ENCODE measurements around the gene GABRB3.
"Not testable (repeated sequence)": the region's sequence is repeated elsewhere in the genome, so short reads cannot be mapped to it uniquely, and the experiment has no call there.

The GABRB3 gene

GRCh38 chr15:26736502-26737248, 36.2 kb downstream of the GABRB3 start:
- H3K4me3 ChIP-seq (ENCODE audit: low read depth, low read length) = no peak overlapping the region

- no peak overlapping the region for H3K4me3 ChIP-seq (ENCODE audit: low read depth, low read length)
Measured at GRCh38 chr15:26731965-26732364, 40.9 kb downstream of the GABRB3 start.

- no peak overlapping the region for H3K4me3 ChIP-seq (ENCODE audit: low read depth, low read length)
Measured at GRCh38 chr15:26729581-26729980, 43.3 kb downstream of the GABRB3 start.

DNA sequence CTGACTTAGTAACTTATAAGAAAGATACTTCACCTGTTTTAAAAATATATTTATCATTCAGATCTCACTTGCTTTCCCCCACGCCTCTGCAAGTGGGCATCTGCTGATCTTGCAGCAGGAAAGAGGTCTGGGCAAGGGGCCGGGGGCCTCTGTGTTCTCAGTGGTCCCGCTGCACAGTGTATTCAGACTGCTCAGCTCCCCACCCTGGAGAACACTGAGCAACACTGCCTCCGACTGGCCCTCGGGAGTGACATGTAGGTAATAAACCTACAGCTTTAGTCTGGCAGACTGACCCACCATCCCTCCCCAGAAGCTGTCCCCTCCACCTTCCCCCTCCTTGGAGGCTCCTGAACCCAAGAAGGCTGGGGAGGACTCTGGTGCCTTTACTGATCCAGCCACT, 43.8 kb downstream of the GABRB3 start:
- H3K4me3 ChIP-seq (ENCODE audit: low read depth, low read length) = no peak overlapping the region

GRCh38 chr15:26724381-26725150, 48.3 kb downstream of the GABRB3 start:
- H3K4me3 ChIP-seq (ENCODE audit: low read depth, low read length) = no peak overlapping the region

GRCh38 chr15:26722621-26723160, 50.2 kb downstream of the GABRB3 start:
- no peak overlapping the region for H3K4me3 ChIP-seq (ENCODE audit: low read depth, low read length)

- H3K4me3 ChIP-seq (ENCODE audit: low read depth, low read length) = no peak overlapping the region
Measured at GRCh38 chr15:26721232-26721967, 51.5 kb downstream of the GABRB3 start.

- H3K4me3 ChIP-seq (ENCODE audit: low read depth, low read length) = no peak overlapping the region
Measured at GRCh38 chr15:26720546-26720945, 52.3 kb downstream of the GABRB3 start.

GRCh38 chr15:26719866-26720265, 53.0 kb downstream of the GABRB3 start:
- H3K4me3 ChIP-seq (ENCODE audit: low read depth, low read length) = not testable (repeated sequence)

DNA sequence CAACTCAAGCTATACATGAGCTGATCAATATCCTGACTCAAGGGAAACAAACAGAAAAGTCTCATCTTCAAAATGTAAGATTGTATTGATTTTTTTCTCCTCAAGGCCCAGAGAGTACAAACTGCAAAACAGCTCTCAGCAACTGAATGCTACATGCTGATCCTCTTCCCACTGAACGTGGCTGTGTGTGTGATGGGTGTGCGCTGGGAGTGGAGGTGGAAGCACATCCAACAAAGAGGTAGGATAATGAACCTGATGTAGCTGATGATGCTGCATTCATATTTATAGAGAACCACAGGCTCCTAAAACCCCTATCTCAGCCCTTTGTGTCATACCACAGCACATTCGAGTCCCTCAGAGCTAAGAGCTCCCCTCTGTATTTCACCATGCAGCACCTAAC, 56.8 kb downstream of the GABRB3 start:
- no peak overlapping the region for H3K4me3 ChIP-seq (ENCODE audit: low read depth, low read length)

GRCh38 chr15:26713498-26713897, 59.4 kb downstream of the GABRB3 start:
- no peak overlapping the region for H3K4me3 ChIP-seq (ENCODE audit: low read depth, low read length)

- H3K4me3 ChIP-seq (ENCODE audit: low read depth, low read length) = no peak overlapping the region
Measured at GRCh38 chr15:26712335-26712734, 60.5 kb downstream of the GABRB3 start.

GRCh38 chr15:26711445-26711844, 61.4 kb downstream of the GABRB3 start:
- H3K4me3 ChIP-seq (ENCODE audit: low read depth, low read length) = no peak overlapping the region

DNA sequence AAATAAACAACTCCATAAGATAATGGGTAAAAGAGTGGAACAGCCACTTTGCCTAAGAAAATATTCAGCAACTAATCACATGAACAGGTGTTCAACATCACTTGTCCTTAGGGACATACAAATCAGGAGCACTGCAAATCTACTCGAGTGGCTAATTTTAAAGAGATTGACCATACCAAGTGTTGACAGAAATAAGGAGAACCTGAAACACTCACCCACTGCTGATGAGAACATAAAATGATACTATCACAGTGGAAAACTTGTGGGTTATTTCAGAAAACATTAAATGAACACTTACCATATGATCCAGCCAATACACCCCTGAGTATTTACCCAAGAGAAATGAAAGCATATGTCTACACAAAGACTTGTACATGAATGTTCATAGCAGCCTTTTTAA, 70.5 kb downstream of the GABRB3 start:
- no peak overlapping the region for H3K4me3 ChIP-seq (ENCODE audit: low read depth, low read length)

DNA sequence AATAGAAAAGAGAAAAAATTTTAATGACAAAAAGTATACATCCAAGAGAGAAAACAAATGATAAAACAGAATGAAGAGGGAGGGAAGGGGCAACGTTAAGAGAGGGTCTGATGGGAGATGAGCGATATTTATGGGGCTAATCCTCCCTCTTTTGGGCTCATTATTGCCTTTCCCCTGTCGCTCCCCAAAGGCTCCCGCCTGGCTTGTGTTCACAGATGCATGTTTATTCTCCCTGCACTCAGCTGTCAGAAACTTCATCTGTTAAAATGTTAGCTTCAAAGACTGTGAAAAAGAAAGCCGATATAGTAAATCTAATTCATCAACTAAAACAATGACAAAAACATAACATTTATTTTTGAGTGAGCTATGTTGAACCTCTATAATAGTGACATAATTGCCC, 74.3 kb downstream of the GABRB3 start:
- H3K4me3 ChIP-seq (ENCODE audit: low read depth, low read length) = no peak overlapping the region

- H3K4me3 ChIP-seq (ENCODE audit: low read depth, low read length) = no peak overlapping the region
Measured at GRCh38 chr15:26697913-26698312, 75.0 kb downstream of the GABRB3 start.

DNA sequence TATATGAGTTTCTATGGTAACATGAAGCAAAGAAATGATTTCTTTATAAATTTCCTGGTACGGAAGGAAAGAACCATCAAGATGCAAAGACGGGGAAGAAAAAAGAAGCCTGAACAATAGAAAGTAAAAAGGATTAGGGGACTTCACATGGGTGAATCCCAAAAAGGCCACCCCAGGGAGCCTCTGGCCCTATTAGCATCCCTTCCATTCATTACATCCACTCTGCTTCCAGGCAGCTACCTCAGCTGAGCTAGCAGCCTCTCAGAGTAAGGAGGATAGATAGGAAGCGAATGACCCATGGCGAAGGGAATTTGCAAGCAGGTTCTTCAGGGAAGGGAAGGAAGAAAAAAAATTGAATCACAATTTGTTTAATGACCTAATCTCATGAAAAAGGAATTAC, 81.6 kb downstream of the GABRB3 start:
- H3K4me3 ChIP-seq (ENCODE audit: low read depth, low read length) = no peak overlapping the region

DNA sequence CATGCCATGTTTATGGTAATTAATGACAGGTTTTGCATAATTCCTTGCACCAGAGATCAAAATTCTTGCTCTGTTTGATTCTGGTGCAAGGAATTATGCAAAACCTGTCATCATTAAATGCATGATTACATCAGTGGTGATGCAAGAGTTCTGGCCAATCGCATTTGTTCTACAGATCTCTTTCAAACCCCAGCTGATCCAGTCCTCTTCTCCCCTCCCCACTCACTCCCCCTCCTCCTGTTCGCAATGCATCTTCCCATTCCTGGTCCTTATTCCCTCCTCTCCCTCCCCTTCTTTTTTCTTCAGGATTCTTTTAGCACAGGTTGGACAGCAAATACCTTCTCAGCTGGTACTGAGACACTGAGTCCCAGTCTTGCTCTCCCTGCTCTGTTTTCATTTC, 82.1 kb downstream of the GABRB3 start:
- no peak overlapping the region for H3K4me3 ChIP-seq (ENCODE audit: low read depth, low read length)

DNA sequence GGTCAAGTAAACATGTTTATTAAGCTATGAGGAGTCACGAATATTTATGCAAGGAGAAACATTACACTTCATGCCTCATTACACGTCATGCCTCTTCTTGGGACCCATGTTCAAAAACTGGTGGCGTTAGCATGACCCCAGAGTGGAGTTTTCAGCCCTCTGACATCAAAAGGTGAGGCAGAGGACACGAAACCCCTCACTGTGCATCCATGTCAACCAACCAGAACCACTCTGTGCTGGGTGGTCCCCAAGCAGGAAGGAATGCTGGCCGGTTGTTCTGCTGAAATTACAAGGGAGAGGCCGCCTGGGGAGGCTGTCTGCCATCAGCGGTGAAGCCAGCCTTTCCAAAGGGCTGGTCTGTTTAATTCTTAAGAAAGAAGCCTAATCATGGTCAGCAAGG, 83.4 kb downstream of the GABRB3 start:
- H3K4me3 ChIP-seq (ENCODE audit: low read depth, low read length) = no peak overlapping the region

- no peak overlapping the region for H3K4me3 ChIP-seq (ENCODE audit: low read depth, low read length)
Measured at GRCh38 chr15:26686547-26687187, 86.2 kb downstream of the GABRB3 start.

DNA sequence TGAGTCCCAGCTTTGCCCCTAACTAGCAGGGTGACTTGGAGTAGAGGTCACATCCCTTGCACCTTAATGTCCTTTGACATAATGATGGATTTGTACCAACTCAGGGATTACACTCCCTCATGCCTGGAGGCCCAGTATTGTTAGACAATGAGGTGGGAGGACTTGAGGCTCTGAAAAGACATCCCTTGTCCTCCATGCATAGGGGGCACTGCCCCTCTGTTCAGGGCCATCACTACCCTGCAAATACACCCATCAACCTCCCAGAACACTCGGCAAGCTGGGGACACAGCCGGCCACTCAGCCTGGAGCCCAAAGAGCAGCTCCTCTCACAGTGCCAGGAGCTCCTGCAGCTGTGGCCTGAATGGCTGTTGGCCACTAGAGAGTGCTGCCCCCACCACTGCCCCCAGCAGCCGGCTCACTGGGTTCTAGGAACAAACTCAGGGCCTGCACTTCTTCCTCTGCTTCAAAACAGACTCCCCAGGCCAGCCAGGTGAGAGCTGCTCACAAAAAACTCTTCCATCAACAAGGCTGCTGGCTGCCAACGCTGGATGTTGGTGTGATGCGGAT, 90.2 kb downstream of the GABRB3 start:
- H3K4me3 ChIP-seq (ENCODE audit: low read depth, low read length) = no peak overlapping the region

All from iPS-11a (cell line).